Lower leg skin (tissue), 3 donors: ENCODE data around the gene RBM17.

Experiments
- CTCF ChIP-seq, 3 donors: fragments of 450-650 bp; IDR thresholded peaks; one replicate each; pipeline ENCODE4 v1.5.1; 2016; ENCODE audit warnings: antibody characterized with exemption in 3 of 3, mild to moderate bottlenecking in 3 of 3, moderate library complexity in 2 of 3
- POLR2A ChIP-seq, 2 donors: fragments of 450-650 bp; IDR thresholded peaks; one replicate each; pipeline ENCODE4 v1.6.1; 2016 to 2017; ENCODE audit warnings: antibody characterized with exemption in 2 of 2, mild to moderate bottlenecking in 1 of 2, moderate library complexity in 1 of 2

DNA sequence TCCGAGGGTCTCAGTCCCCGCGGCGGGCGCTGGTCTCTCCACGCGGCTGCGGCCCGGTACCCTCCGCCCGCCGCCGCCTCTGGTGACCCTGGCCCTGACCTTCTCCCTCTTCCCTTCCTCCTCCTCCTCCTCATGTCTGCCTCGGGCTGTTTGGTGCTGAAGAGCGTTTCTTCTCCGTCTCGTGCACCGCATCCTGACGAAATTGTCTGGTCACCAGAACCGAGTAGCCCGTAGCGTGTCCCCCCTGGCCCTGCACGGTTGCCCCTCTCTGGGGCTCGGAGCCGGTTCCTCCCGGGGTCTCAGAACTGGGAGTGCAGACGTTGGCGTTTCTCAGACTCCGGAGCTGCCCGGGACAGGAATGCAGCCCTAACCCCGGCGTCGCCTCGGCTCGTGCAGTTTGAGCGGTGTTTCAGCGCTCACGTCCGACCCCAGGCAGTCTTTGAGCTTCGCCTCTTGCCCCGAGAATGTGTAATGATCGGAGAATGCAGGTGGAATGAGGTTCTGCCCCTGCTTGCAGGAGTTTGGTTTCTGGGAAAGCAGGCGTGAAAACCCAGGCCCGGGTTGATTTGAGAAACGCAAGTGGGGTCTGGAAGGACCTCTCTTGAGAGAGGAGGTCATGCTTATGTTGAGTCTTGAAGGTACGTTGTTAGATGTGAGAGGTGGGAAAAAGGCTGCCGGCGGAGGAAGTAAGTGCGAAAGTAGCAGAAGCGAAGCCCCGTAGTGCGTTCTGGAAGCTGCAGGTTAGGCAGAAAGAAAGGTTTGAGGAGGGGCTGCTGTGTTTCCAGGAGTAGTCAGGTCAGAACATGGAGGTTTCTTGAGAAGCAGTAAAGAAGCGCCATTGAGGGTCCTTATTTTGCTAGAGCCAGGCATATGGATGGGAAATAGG is 743 bp downstream of the RBM17 start:
- TF ChIP-seq CTCF (IDR thresholded peaks at IDR 0.05) (no peak), POLR2A (IDR thresholded peaks at IDR 0.05) (no peak)
